HG03039 (cell line): ENCODE data around the gene MBD2.

ENCODE experiments used
- ATAC-seq: cut with Tn5 transposase; IDR thresholded peaks from one replicate; pipeline ENCODE4 v1.9.1; 2021; ENCODE audit warnings: mild to moderate bottlenecking, moderate library complexity; ENCODE audit not compliant: unreplicated experiment

The MBD2 gene

DNA sequence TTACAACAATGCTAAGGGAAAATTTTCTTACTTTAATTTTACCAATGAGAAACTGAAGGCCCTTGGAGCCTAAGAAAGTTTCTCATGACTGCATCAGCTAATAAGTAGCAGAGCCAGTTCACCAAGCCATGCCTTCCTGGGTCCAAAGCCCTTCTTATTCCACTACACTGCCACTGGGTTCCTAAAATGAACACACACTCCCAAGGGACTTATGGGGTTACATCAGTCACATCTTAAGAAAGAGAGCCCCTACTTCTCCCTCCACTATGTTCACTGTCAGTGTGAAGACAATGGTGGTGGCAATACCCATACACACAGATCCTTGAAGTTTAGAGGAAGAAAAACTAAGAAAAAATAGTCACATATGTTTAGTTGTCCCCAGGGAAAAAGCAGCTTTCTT lies 20.6 kb downstream of the MBD2 start:
- no peak for ATAC-seq

- ATAC-seq: no peak
Measured at GRCh38 chr18:54202851-54203250, 21.6 kb downstream of the MBD2 start.

DNA sequence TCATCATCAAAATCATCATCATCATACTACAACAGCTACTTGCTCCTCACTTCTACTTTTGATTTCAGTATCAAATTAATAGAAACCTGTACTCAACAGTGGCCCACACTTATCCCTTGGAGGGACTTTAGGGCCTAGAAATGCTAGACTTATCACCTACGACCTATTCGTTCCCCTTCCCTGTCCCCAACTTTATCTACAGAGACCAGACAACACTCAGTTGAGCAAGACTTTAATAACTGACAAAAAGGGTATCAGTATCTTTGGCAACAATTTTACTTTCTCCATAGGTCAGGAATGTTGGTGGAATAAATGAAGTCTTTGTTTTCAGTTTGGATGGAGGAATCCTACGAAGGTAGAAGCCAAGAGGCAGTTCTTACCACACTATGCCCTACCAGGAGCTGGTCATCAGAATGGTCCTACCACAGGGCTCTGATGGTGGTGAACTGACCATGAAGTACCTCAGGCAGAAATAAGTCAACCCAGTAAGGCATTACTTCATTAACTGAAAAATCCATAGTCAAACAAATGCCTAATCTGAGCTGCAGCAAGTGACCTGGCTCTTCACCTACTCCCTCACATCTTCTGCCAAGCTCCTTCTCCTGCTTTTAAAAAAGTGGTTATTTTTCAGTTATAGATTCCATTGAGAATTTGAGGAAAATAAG lies 26.6 kb downstream of the MBD2 start:
- no peak for ATAC-seq

DNA sequence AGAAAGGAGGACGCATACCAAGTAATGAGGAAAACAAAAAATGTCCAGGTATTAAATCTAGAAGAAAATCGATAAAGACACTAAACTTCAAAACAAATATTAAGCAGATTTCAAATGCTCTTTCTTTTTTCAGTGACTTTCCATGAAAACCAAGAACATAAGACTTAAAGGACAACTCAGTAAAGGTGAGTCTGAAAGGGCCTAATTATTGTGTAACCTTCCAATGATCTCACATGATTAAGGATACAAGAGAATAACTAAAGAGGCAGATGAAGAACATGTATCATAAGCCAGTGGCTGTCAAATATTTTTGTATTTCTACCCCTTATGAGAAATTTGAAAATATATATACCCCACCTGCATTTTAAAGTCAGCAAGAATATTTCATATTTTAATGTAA lies 30.7 kb downstream of the MBD2 start:
- ATAC-seq: no peak

- ATAC-seq: no peak
Measured at GRCh38 chr18:54192900-54193299, 31.6 kb downstream of the MBD2 start.

- no peak for ATAC-seq
Measured at GRCh38 chr18:54192415-54192814, 32.1 kb downstream of the MBD2 start.

- no peak for ATAC-seq
Measured at GRCh38 chr18:54191352-54191751, 33.1 kb downstream of the MBD2 start.

DNA sequence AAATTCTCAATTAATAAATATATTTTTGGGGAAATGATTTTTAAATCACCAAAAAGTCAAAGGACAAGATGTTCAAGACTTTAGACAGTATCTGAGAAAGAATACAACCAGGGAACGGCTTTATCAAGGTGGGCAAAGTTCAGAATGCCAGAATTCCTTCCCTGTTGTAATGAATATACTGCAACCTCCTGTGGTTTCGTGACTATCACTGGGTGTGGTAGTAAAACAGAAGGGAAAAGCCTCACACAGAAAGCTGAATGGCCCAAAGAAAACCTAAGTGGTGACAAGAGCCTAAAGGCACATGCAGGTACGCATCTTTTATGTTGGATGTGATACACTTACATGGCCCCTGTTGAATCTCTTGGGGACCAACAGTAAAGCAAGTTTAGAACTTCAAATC lies 37.1 kb downstream of the MBD2 start:
- ATAC-seq: no peak

- no peak for ATAC-seq
Measured at GRCh38 chr18:54184836-54185235, 39.6 kb downstream of the MBD2 start.

GRCh38 chr18:54183390-54183789 lies 41.1 kb downstream of the MBD2 start:
- no peak for ATAC-seq

DNA sequence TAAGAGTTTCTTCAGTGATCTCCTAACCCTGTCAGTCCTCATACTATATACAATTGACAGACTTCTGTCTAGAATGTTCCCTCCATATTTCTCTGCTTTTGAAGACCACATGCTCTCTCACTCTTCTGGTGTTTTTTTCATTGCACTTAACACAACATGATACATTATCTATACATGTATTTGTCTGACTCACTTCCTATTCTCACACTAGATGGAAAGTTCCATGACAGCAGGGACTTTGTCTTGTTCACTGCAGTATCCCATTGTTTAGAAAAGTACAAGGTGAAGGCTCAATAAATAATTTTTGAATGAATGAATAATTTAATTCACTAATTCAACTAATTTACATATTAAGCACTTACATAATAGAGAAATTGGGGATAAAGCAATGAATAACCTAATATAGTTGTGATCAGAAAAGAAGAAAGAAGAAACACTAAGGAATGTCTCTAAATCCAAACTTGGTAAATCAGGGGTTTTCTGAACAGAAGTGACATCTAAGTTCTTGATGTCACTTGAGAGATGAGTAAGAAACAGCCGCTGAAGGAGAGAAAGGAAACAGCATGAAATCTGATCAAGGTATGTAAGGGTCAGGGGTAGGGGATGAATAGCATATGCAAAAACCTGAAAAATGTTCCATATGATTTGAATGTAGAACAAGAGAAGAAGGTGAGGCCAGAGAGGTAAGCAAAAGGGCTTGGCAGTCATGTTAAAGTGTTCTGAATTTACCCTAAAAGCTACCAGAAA lies 42.4 kb downstream of the MBD2 start:
- peak; percentile 59 for ATAC-seq

GRCh38 chr18:54173980-54174630 lies 50.4 kb downstream of the MBD2 start:
- ATAC-seq: no peak

GRCh38 chr18:54173250-54173649 lies 51.2 kb downstream of the MBD2 start:
- no peak for ATAC-seq

- no peak for ATAC-seq
Measured at GRCh38 chr18:54169431-54170403, 54.8 kb downstream of the MBD2 start.

- ATAC-seq: no peak
Measured at GRCh38 chr18:54165450-54165849, 59.0 kb downstream of the MBD2 start.

GRCh38 chr18:54163453-54163852 lies 61.0 kb downstream of the MBD2 start:
- no peak for ATAC-seq

DNA sequence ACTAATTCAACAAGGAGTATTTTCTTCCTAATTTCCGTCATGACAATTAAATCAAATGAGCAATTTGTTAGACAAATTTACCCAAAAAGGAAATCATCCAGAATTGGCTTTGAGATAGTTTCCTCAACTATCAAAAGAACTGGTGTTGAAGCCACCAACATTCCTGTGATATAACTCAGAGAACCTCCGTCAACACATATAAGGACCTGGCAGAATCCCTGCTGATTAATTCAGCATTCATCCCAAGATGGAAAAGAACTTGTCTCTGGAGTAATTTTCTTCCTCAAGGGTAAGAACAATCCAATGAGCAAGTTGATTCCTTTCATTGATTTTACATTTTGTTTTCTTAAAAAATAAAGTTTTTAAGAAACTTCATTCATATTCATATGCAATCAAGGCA lies 62.0 kb downstream of the MBD2 start:
- ATAC-seq: no peak

- no peak for ATAC-seq
Measured at GRCh38 chr18:54161267-54161666, 63.2 kb downstream of the MBD2 start.

GRCh38 chr18:54159906-54160305 lies 64.6 kb downstream of the MBD2 start:
- ATAC-seq: no peak

DNA sequence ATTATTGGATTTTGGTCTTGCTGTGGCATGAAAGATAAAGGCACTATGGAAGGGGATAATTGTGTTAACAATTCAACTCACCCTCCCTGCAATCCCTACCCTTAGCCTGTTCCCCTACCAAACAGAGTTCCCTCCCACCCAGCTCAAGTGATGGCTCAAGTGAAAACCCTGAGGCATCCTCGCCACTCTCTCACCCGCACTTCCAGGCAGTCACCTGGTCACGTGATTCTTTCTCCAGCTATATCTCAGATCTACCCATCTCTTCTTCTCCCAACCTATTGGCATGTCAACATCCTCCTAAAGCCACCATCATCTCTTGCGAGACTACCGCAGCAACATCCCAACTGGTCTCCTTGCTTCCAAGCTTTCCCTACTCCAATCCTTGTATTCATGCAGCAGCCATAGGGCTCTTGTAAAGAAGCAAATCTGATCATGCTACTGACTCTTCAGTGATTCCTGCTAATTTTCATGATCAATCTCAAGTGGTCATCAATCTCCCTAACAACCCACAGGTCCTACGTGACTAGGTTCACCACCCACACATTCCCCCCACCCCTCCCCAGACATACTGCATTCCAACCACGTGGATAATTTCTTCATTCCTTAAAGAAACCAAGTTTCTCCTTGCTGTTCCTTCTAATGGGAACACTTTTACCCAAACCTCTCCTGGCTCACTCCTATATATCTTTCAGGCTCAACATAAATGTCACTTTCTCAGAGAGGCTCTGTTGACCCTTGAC lies 66.7 kb downstream of the MBD2 start:
- ATAC-seq: no peak
